HG03108 (cell line): ENCODE results near the gene PLA2G7.

Experiments used
- ATAC-seq: cut with Tn5 transposase; IDR thresholded peaks from one replicate; pipeline ENCODE4 v1.9.1; 2021; ENCODE audit warnings: moderate library complexity; ENCODE audit not compliant: unreplicated experiment

Gene PLA2G7

DNA sequence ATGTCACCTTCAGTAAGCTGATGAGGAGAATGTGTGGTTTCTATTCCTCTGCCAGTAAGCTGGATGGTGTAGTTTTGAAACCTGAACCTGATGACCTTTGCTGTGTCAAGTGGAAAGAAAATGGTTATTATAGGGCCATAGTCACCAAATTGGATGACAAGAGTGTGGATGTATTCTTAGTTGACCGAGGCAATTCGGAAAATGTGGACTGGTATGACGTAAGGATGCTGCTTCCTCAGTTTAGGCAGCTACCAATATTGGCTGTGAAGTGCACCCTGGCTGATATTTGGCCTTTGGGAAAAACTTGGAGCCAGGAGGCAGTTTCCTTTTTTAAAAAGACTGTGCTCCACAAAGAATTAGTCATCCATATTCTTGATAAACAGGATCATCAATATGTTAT is 45.5 kb downstream of the PLA2G7 start:
- ATAC-seq, result no peak

DNA sequence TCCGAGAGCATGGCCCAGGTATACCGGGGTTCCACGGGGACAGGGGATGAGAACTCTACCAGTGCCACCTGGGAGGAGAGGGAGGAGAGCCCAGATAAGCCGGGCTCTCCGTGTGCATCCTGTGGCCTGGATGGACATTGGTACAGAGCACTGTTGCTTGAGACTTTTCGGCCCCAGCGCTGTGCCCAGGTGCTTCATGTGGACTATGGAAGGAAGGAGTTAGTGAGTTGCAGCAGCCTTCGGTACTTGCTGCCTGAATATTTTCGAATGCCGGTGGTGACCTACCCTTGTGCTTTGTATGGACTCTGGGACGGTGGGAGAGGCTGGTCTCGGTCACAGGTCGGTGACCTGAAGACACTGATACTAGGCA is 46.2 kb downstream of the PLA2G7 start:
- ATAC-seq, result no peak

DNA sequence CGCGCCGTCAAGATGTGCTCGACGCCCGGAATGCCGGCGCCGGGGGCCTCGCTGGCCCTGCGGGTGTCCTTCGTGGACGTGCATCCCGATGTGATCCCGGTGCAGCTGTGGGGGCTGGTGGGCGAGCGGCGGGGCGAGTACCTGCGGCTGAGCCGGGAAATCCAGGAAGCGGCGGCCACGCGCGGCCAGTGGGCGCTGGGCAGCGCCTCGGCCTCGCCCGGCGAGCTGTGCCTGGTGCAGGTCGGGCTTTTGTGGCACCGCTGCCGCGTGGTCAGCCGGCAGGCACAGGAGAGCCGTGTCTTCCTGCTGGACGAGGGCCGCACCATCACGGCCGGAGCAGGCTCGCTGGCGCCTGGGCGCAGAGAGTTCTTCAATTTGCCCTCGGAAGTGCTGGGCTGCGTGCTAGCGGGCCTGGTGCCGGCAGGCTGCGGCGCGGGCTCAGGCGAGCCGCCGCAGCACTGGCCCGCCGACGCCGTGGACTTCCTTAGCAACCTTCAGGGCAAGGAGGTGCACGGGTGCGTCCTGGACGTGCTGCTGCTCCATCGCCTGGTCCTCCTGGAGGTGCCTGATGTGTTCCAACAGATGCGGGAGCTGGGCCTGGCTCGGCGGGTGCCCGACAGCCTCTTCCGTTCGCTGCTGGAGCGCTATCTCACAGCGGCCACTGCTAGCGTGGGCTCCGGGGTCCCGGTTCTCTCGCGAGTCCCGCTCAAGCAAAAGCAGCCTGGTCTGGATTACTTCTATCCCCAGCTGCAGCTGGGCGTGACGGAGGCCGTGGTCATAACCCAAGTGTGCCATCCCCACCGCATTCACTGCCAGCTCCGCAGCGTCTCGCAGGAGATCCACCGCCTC is 46.8 kb downstream of the PLA2G7 start:
- no peak for ATAC-seq

DNA sequence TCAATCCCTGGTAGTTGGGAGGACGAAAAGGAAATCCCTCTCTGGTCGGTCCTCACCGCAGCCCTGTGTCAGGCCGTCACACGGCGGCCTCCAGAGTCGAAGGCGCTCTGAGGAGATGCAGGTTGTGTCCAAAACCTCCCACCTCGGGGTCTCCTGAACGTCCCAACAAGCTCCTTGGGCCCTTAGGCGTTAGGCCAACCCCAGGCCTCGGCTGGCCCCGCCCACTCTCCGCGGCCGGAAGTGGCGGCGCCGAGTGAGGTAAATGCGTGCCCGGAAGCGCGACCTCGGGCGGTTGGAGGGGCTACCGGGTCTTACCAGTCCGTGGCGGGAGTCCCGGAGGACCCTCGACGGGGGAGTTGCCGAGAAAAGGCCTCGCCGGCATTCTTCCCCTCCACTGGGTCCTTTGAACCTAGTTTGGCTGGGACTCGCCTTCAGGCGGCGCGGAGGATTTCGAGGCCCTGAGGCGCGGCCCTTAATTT is 47.5 kb downstream of the PLA2G7 start, which contains the start of gene TDRD6:
Gene TDRD6 (plus strand): TSS at position 267 of the 479 bp plus-strand sequence. CDS start 244 bp downstream, outside the sequence.
- no peak for ATAC-seq

DNA sequence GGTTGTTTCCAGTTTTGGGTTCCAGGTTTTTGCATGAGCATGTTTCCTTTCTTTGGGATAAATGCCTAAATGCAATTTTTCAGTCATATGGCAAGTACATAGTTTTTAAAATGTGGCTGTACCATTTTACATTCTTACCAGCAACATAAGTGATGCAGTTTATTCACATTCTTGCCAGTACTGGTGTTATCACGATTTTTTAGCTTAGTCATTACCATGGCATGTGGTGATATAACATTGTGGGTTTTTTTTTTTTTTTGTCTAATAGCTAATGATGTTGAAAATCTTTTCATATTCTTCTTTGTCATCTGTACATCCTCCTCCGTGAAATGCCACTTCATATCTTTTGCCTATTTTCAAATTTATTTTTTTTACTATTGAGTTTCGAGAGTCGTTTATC is 50.4 kb downstream of the PLA2G7 start:
- no peak for ATAC-seq

DNA sequence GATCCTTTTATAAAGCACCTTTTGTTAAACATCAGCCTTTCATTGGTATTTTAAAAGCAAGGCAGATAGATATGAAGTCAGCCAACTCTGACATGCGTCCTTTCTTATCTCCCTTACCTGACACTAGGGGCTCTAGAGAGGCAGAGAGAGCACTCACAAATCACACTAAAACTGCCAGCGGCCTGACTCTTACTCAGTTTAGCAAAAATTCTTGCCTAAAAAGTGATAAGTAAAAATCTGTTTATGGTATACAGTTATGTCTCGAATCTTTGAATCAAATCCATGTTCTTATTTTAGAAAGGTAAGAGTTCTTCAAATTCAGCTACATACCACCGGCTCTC is 57.9 kb downstream of the PLA2G7 start:
- ATAC-seq, result no peak

DNA sequence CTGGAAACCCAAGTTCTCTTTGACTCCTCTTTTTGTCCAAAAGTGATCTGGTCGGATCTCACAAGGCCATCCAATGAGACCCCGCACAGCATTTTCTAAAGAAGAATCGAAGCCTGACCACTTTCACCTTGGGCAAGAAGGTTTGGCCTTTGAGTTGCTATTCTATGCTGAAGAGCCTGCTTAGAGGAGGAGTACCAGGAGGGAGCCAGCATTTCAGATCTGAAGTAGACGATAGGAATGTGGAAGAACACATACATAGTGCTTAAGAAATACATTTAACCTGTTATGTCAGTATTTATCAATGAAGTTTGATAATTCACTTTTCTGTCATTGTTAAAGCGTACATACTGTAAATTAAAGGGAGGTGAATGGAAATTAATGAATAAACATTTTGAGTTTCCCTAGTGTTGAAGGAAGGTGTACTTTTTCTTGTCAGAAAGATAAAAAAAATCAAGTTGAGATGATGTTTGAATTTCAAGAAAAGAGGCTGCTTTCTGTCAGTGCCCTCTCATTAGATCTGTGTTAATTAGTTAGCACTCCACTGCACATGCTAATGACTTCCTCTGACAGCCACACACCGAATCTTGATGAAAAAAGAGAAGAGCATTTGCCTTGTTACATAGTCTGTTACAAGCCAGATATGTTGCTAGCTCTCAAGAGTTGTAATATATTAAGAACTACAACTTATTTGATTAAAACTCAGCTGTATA is 58.4 kb downstream of the PLA2G7 start:
- no peak for ATAC-seq

DNA sequence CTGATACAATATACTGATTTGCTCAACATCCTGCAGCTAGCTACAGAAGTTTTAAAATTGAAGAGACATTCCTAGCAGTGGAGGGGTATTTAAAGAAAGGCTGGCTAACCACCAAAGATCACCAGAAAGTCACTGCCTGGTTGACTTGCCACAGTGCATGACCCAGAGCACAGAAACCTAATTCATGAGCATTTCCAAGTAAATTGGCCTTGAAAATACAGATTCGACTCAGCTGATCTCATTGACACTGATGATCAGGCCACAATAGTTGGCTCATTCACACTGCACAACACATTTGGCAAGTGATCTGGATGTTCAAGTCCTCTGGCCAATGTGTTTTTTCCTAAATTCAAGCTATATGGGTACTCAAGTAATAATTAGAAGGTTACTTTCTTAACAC is 60.8 kb downstream of the PLA2G7 start:
- no peak for ATAC-seq

DNA sequence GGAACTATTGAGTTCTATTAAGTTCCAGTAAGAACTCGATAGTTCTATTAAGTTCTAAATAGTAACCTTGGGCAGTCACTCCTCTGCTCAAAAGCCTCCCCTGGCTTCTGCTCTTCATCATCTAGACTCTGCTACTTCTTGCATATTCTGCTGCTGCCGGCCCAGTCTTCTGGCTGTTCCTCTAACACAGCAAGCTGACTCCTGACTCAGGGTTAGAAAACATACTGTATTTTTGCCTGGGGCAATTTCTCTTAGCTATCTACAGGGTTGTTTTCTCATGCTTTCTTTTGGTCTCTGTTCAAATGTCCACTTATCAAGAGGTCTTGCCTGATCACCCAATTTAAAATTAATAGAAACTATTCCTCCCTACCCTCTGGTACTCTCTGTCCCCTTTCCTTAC is 67.8 kb downstream of the PLA2G7 start:
- no peak for ATAC-seq

DNA sequence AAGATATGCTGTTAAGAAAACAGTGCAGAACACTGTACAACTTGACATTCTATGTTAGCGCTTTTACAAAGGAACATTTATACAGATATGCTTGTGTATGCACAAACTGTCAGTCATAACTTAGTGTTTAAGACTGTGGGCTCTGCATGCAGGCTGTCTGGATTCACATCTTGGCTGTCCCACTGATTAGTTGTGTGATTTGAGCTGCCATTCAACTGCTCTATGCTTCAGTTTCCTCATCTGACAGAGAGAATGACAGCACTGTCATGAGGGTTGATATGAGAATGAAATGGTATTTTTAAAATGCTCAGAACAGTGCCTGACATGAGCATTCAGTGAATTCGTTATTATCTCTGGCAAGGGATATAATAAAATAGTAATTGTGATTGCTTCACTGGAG is 73.7 kb downstream of the PLA2G7 start:
- no peak for ATAC-seq

DNA sequence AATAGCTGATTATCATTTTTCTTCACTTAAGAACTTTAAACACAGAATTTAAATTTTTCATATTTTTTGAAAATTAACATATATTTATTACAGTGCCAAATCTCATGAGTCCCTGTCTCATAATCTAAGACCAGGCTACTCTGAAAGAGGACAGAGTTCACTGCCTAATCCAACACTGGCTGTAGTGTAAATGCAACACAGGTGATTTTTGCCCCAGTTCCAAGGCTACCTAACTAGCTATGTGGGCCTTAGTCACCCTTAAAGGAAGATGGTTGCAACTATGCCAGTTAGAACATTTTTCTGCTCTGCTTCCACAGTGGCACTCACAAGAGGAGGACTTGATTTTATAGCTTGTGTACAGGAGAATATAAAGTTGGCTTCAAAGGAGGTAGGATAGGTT is 77.5 kb downstream of the PLA2G7 start:
- ATAC-seq, result no peak

DNA sequence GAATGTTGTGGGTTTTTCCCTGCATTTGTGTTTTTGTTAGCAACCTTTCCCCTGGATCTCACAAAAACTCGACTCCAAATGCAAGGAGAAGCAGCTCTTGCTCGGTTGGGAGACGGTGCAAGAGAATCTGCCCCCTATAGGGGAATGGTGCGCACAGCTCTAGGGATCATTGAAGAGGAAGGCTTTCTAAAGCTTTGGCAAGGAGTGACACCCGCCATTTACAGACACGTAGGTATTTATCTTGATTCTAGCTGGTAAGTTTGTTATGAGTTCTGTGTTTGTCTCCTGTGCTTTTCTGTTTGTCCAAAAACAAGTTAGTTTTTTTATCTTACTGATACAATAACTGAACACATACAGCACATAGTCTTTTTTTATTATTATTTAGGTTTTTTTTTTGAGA is 79.4 kb downstream of the PLA2G7 start:
- no peak for ATAC-seq
